OCI-LY1 (cell line): ENCODE measurements around the gene CNTNAP2.

ENCODE experiments used
- EZH2 ChIP-seq: fragments of 200-600 bp; sonication (generic), shearing (Covaris generic); IDR thresholded peaks from 2 replicates; pipeline ENCODE4 v1.8.0; 2017; ENCODE audit warnings: borderline replicate concordance, mixed run types, mild to moderate bottlenecking, antibody characterized with exemption, low read length, moderate library complexity, mixed read lengths
- TF ChIP-seq, protein P1 (sequence below): fragments of 200-600 bp; sonication (generic), shearing (Covaris generic); IDR thresholded peaks from 2 replicates; pipeline ENCODE4 v1.5.1; 2017; ENCODE audit warnings: mild to moderate bottlenecking, antibody characterized with exemption, low read length, moderate library complexity, mixed read lengths

- TF ChIP-seq, protein P1, sequence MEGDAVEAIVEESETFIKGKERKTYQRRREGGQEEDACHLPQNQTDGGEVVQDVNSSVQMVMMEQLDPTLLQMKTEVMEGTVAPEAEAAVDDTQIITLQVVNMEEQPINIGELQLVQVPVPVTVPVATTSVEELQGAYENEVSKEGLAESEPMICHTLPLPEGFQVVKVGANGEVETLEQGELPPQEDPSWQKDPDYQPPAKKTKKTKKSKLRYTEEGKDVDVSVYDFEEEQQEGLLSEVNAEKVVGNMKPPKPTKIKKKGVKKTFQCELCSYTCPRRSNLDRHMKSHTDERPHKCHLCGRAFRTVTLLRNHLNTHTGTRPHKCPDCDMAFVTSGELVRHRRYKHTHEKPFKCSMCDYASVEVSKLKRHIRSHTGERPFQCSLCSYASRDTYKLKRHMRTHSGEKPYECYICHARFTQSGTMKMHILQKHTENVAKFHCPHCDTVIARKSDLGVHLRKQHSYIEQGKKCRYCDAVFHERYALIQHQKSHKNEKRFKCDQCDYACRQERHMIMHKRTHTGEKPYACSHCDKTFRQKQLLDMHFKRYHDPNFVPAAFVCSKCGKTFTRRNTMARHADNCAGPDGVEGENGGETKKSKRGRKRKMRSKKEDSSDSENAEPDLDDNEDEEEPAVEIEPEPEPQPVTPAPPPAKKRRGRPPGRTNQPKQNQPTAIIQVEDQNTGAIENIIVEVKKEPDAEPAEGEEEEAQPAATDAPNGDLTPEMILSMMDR: no peak
- TF ChIP-seq EZH2: no peak
Observed at GRCh38 chr7:147170341-147171012, 1053.9 kb downstream of the CNTNAP2 start.
